Glutamatergic neuron (in vitro differentiated cells): ENCODE data around the gene TIMM17B. TPM values are rescaled to one million over a fixed set of nuclear protein-coding genes. Genes with fewer than 3 reads are reported as not detected.

Experiments
- DNase-seq: peaks from one replicate; pipeline ENCODE4 v3.0.0; 2022
- H3K27ac Mint-ChIP-seq: one replicate; pipeline ENCODE4 v1.8.0; 2020; ENCODE audit warnings: mild to moderate bottlenecking, mixed read lengths, inconsistent platforms; ENCODE audit not compliant: unreplicated experiment
- H3K27me3 Mint-ChIP-seq: one replicate; pipeline ENCODE4 v1.8.0; 2020; ENCODE audit warnings: mild to moderate bottlenecking, moderate library complexity, mixed read lengths, inconsistent platforms; ENCODE audit not compliant: unreplicated experiment
- H3K36me3 Mint-ChIP-seq: one replicate; pipeline ENCODE4 v1.8.0; 2020; ENCODE audit warnings: mild to moderate bottlenecking, mixed read lengths, inconsistent platforms; ENCODE audit not compliant: unreplicated experiment
- H3K4me1 Mint-ChIP-seq: one replicate; pipeline ENCODE4 v1.8.0; 2020; ENCODE audit warnings: mild to moderate bottlenecking, low read depth, mixed read lengths, inconsistent platforms; ENCODE audit not compliant: unreplicated experiment
- H3K4me3 Mint-ChIP-seq: one replicate; pipeline ENCODE4 v1.8.0; 2020; ENCODE audit warnings: mild to moderate bottlenecking, mixed read lengths, inconsistent platforms; ENCODE audit not compliant: unreplicated experiment
- H3K9me3 Mint-ChIP-seq: one replicate; pipeline ENCODE4 v1.8.0; 2020; ENCODE audit warnings: mild to moderate bottlenecking, moderate library complexity, mixed read lengths, inconsistent platforms; ENCODE audit not compliant: unreplicated experiment
- total RNA-seq: library from RNA; stranded (reverse); fragmentation: NEBNext Ultra II Directional; extraction: Animal tissue kit (Norgen Biotek cat#: 25700); gene quantifications from one replicate; pipeline ENCODE4 v1.2.1, GENCODE V29; 2021; ENCODE audit not compliant: unreplicated experiment
- TF ChIP-seq, protein P1 (sequence below): fragments of 200-600 bp; sonication (generic); IDR thresholded peaks from one replicate; pipeline ENCODE4 v1.5.0; 2021; ENCODE audit not compliant: partially characterized antibody, unreplicated experiment

Gene TIMM17B
- total RNA-seq, 1 donor from 2014 or later = 71.8 TPM

DNA sequence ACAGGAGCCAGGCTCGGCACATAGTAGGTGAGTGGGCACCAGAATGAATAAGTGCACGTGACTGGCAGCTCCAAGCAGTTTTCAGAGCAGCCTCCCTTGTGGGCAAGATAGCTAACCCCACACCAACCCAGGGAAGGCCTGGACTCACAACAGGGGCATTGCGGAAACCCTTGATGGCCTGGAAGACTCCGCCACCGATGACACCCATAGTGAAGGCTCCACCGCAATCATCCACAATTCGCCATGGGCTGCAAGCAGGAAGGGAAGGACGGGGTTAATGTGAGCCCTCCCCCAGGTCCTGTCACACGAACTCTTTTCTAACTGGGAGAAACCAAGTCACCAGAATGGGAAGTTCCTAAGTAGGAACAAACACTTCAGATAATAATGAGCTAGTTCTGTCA is 957 bp downstream of the TIMM17B start:
- TF ChIP-seq, protein P1, sequence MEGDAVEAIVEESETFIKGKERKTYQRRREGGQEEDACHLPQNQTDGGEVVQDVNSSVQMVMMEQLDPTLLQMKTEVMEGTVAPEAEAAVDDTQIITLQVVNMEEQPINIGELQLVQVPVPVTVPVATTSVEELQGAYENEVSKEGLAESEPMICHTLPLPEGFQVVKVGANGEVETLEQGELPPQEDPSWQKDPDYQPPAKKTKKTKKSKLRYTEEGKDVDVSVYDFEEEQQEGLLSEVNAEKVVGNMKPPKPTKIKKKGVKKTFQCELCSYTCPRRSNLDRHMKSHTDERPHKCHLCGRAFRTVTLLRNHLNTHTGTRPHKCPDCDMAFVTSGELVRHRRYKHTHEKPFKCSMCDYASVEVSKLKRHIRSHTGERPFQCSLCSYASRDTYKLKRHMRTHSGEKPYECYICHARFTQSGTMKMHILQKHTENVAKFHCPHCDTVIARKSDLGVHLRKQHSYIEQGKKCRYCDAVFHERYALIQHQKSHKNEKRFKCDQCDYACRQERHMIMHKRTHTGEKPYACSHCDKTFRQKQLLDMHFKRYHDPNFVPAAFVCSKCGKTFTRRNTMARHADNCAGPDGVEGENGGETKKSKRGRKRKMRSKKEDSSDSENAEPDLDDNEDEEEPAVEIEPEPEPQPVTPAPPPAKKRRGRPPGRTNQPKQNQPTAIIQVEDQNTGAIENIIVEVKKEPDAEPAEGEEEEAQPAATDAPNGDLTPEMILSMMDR = no peak
- no peaks in the 10 kb centered on the region for H3K36me3 Mint-ChIP-seq
- H3K27me3 Mint-ChIP-seq = peaks cover 3% of the 10 kb centered on the region
- H3K4me3 Mint-ChIP-seq = peak overlapping the region; percentile 93
- no peak for DNase-seq
- peaks cover 6% of the 10 kb centered on the region for H3K4me1 Mint-ChIP-seq
- peak overlapping the region; percentile 93 for H3K27ac Mint-ChIP-seq
- H3K9me3 Mint-ChIP-seq = peaks cover 1% of the 10 kb centered on the region

DNA sequence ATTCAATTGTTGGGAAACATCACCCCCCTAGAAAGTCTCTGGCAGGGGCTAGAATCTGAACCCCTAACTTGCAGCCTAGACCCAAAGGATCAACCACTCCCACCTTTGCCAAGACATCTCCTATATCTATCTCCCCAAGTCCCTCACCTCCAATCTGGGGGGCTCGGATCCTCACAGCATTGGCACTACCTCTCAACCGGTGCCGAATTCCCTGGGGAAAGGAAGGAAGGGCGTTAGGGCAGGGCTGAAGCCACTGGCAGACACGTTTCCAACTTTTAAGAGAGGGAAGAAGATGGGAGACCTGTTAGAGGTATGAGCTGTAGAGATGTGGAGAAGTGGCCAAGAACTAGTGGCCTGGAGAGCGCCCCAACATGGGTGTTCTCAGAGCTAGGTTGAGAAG is 2.7 kb downstream of the TIMM17B start:
- H3K4me3 Mint-ChIP-seq = no peak overlapping the region
- peaks cover 5% of the 10 kb centered on the region for H3K9me3 Mint-ChIP-seq
- H3K27ac Mint-ChIP-seq = no peak overlapping the region
- no peak for DNase-seq
- TF ChIP-seq, protein P1 = no peak
- no peaks in the 10 kb centered on the region for H3K36me3 Mint-ChIP-seq
- H3K4me1 Mint-ChIP-seq = peaks cover 10% of the 10 kb centered on the region
- peaks cover 5% of the 10 kb centered on the region for H3K27me3 Mint-ChIP-seq

DNA sequence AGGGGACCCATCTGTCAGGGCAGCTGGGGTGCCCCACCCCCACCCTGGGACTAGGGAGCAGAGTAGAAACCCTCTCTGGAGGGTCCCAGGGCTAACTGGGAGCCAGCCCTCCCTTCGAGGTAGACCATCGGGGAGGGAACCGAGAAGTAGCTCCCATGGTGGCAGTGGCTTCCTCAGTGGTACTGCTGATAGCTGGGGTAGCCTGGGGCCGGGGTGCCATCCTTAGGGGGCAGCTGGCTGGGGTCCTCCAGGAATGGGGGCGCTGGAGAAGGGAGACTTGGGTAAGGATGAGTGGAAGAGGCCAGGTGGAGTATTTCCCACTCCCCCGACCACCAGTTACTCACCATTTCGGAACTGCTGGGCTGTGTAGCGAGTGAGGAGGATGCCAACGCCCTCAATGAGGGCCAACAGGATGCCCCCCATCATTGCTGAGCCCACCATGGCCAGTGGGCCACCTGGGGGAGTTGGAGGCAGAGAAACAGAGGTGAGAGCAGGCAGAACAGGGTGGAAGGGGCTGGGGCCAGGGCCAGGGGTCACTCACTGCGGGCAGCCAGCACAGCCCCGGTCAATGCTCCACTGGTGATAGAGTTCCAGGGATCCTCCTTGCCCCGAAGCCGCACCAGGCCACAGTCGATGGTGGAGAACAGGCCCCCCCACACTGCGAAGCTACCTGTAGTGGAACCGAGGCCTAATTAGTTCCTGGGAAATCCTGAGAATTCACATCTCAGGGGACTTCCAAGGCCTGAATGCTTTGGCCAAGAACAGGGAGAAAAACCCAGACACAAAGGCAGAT is 3.8 kb downstream of the TIMM17B start:
- DNase-seq = no peak
- TF ChIP-seq, protein P1 = no peak
- Mint-ChIP-seq H3K36me3 (no peaks in the 10 kb centered on the region), H3K27me3 (peaks cover 5% of the 10 kb centered on the region), H3K27ac (no peak overlapping the region), H3K9me3 (peaks cover 5% of the 10 kb centered on the region), H3K4me1 (peaks cover 10% of the 10 kb centered on the region), H3K4me3 (no peak overlapping the region)

DNA sequence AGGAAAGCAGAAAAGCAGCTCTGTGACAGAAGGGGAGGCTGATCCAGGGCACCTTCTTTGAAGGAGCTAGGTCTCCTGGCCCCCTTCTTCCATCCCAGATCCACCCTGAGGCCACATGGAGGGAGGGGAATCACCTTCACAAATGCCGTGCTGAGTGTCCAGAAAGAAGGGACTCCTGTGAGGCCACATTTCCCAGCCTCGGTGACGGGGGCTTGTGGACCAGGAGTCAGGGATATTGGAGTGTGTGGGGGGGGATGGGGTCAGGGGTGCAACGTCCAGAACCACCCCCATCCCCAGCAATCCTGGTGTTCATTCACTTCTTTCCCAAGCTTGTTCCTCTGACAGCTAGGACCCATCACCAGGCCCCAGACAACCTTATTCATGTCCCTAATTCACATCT is 4.7 kb downstream of the TIMM17B start:
- Mint-ChIP-seq H3K27ac (no peak overlapping the region), H3K9me3 (peaks cover 5% of the 10 kb centered on the region), H3K4me1 (peaks cover 10% of the 10 kb centered on the region), H3K27me3 (peaks cover 5% of the 10 kb centered on the region), H3K4me3 (no peak overlapping the region), H3K36me3 (no peaks in the 10 kb centered on the region)
- TF ChIP-seq, protein P1 = no peak
- DNase-seq = no peak

DNA sequence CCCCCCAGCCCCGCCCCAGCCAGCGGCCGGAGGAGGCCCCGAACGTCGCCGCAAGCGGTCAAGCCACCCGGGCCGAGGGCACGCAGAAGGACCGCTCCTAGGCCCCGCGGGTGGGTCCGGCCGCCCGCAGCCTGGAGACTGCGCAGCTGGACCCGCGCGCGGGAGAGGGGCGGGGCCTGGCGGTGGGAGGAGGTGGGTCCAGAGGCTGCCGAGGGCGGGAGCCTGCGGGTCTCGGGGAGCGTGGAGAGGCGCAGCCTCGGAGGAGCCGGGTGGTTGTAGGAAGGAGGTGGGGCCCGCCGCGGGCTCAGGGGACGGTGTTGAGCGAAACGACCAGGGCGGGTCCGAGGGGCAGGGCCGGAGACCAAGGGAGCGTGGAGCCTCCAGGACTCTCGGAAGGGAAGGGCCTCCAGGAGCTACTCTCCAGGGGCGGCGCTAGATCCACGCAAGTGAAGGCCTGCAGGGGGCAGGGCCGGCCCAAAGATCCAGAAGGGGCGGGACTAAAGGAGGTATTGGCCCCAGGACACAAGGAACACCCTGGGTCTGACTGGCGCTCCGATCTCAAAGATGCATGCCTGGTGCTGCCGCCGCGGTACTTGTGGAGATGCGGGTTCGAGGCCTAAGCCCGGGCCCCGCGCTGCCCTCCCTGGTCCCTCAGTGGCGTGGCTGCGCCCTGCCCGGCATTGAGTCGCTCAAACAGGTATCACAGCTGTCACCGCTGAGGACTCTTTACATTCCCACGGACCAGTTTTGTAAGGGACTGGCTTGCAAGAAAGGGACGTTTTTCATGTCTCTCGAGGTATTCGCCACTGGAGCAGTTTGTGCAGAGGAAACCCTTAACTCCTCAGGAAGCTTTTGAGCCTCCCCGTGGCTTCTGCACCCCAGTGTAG is 5.9 kb downstream of the TIMM17B start:
- DNase-seq = peak; percentile 83
- Mint-ChIP-seq H3K4me3 (peak overlapping the region; percentile 73), H3K9me3 (peaks cover 5% of the 10 kb centered on the region), H3K27ac (no peak overlapping the region), H3K4me1 (peaks cover 8% of the 10 kb centered on the region), H3K27me3 (peaks cover 3% of the 10 kb centered on the region), H3K36me3 (no peaks in the 10 kb centered on the region)
- TF ChIP-seq, protein P1 = peak; percentile 32
